ENCODE results near the gene FAM241B.
A peak's percentile ranks its signal among the peaks of the same experiment; 100 is the strongest.

The FAM241B gene

DNA sequence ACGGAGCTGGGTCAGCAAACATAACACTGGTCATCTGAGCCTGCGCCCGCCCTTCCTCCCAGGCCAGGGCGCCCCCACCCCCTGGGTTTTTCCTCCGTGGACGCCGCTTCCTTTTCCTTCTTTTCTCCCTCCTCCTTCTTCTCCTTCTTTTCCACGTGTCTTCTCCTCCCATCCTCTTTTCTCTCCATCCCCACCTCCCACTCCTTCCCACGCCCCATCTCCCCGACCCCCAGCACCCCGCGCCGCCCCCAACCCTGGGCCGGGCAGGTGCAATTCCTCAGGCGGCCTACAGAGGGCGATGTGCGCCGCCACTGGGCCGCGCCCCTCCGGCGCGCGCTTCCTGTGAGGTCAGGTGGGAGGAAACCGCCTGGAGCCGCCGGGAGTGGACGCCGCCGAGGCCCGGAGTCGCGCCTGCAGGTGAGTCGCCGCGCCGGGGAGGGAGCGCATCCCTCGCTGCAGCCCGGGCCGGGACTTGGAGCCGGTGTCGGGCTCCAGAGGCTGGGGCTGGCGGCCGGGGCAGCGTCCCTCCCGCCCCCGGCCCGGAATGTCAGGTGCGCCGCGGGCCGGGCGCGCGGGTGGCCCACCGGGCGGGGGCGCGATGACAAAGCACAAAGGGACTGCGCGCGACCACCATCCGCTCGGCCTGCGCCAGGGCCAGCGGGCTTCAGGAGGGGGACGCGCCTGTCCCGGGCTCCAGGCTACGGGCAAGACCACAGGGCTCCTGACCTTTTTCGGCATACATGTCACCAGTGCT lies at the start of gene FAM241B:
TSS of gene FAM241B (plus strand) at position 351 of the 754 bp plus-strand sequence. CDS start 1,497 bp downstream, outside the sequence.
- peak within 1 kb of the TSS; percentile 41; the same call in 1 of the 2 replicates for H3K4me3 ChIP-seq (ENCODE audit: low read length)

DNA sequence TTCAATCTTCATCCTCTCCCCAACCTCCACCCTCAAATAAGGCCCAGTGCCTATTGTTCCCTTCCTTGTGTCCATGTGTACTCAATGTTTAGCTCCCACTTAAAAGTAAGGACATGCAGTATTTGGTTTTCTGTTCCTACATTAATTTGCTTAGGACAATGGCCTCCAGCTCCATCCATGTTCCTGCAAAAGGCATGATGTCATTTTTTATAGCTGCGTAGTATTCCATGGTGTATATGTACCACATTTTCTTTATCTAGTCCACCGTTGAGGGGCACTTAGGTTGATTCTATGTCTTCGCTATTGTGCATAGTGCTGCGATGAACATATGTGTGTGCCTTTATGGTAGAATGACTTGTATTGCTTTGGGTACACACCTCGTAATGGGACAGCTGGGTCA lies 49.6 kb upstream of the FAM241B start:
- no peak for TF ChIP-seq ZNF274 (IDR thresholded peaks at IDR 0.05; ENCODE audit: low read depth, low read length)
- H3K4me3 ChIP-seq (ENCODE audit: low read length) = no peak overlapping the region

More for the DNA sequence above, at the start of gene FAM241B:
- TF ChIP-seq ZNF274 (IDR thresholded peaks at IDR 0.05; ENCODE audit: low read depth, low read length) = no peak

GRCh38 chr10:69583106-69583505 lies 46.9 kb upstream of the FAM241B start:
- TF ChIP-seq ZNF274 (IDR thresholded peaks at IDR 0.05; ENCODE audit: low read depth, low read length) = no peak
- no peak overlapping the region for H3K4me3 ChIP-seq (ENCODE audit: low read length)

- TF ChIP-seq ZNF274 (IDR thresholded peaks at IDR 0.05; ENCODE audit: low read depth, low read length) = no peak
Observed at GRCh38 chr10:69584624-69585023, 45.4 kb upstream of the FAM241B start.

GRCh38 chr10:69588358-69588757 lies 41.7 kb upstream of the FAM241B start:
- no peak for TF ChIP-seq ZNF274 (IDR thresholded peaks at IDR 0.05; ENCODE audit: low read depth, low read length)
- no peak overlapping the region for H3K4me3 ChIP-seq (ENCODE audit: low read length)

More at GRCh38 chr10:69584624-69585023, 45.4 kb upstream of the FAM241B start:
- H3K4me3 ChIP-seq (ENCODE audit: low read length) = no peak overlapping the region

DNA sequence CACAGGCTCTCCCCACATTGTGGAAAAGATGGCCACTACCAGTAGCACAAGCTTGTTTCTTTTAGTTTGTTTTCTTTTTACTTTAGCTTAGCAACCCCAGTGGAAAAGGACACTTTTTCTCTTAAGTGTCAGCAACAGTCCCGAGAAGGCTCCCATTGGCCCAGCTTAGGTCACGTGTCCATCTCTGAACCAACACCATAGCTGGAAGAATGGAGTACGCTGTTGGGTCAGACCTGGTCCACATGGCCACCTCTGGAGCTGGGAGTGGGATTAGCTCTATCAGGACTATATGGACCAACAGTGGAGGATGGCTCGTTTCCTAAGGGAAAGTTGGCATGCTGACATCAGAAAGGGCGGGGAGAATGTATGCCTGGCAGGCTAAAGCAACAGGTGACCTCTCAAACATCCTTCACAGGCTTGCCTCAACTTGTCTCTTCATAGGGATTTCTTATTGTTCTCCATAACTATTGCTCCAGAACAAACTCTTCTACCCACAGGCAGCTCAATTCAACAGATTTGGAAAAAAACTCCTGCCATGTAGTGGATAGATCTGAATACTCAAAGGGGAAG lies 29.2 kb upstream of the FAM241B start:
- H3K4me3 ChIP-seq (ENCODE audit: low read length) = no peak overlapping the region
- no peak for TF ChIP-seq ZNF274 (IDR thresholded peaks at IDR 0.05; ENCODE audit: low read depth, low read length)

DNA sequence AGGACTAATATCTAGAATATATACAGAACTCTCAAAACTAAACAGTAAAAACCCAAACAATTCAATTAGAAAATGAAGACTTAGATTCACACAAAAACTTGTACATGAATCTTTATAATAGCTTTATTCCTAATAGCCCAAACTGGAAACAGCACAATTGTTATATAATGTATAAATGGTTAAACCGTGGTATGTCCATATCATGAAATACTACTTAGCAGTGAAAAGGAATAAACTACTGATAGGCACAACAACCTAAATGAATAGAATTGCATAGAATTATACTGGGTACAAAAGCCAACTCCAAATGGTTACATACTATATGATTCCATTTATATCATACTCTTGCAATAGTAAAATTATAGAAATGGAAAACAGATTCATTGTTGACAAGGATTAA lies 21.0 kb upstream of the FAM241B start:
- no peak for TF ChIP-seq ZNF274 (IDR thresholded peaks at IDR 0.05; ENCODE audit: low read depth, low read length)
- H3K4me3 ChIP-seq (ENCODE audit: low read length) = no peak overlapping the region

DNA sequence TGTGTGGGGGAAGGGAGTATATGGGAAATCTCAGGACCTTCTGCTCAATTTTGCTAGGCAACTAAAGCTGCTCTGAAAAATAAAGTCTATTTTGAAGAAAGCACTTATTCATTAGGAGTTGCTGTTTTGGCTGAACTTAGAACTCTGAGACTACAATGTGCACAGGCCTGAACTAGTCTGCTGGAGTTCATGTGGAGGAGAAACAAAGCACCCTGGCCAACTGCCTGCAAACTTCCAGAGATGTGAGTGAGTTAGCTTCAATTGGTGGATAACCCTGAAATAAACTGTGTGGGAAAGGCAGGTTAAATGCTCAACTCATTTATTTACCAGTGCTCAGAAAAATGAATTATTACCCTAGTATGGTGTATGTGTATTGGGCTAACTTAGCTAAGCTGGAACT lies 17.3 kb upstream of the FAM241B start:
- no peak for TF ChIP-seq ZNF274 (IDR thresholded peaks at IDR 0.05; ENCODE audit: low read depth, low read length)
- no peak overlapping the region for H3K4me3 ChIP-seq (ENCODE audit: low read length)

DNA sequence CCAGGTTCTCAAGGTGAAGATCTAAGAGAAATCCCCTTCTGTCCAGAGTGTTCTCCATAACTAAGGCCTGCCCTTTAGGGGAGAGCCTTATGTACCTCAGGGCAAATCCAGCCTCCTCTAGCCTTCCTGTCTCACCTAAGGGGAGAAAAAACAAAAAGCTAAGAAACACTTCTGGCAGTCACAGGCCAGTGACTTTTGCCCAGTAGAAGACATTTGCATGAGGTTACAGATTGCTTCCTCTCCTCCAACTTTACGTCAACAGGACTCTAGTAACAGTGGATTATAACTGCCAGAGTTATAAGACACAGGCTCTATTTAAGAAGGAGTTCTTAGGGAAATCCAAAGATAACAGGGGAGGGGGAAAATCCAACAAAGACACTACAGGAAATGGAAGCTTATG lies 15.9 kb upstream of the FAM241B start:
- no peak overlapping the region for H3K4me3 ChIP-seq (ENCODE audit: low read length)
- TF ChIP-seq ZNF274 (IDR thresholded peaks at IDR 0.05; ENCODE audit: low read depth, low read length) = no peak

DNA sequence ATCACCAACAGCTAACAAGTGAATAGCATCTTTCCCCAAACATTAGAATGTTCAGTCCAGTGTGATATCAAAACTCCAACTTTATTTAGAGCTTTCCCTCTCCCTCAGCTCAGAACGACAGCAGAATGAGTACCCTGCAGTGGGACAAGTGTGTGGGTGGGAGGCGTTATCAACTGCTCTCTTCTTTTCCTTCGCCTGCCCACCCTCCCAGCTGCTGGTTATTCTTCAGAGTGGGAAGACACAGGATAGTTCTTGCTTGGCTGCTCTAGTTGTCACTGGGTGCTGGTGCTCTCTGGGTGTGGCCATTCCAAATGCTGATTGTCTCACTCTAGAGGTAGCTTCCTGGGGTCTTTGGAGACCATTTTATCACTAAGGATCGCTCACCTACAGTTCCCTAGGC lies 13.7 kb upstream of the FAM241B start:
- no peak overlapping the region for H3K4me3 ChIP-seq (ENCODE audit: low read length)
- no peak for TF ChIP-seq ZNF274 (IDR thresholded peaks at IDR 0.05; ENCODE audit: low read depth, low read length)

DNA sequence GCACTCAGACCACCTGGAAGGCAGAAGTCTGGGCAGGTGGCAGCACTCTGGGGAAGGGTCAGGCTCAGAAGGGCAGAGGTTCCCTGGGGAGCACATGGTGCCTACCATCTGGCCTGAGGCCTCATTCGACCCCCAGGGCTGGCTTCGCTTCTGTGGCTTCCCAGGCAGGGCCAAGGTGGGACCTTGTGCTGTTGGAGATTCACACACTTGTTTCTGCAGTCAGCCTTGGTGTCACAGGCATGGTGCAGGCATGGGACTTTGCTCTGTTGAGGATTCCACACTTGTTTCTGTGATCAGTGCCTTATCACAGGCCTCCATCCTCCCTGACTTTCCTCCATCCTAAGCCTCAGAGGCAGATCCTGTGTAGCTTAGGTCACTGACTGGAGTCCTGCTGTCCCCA lies 11.3 kb upstream of the FAM241B start:
- H3K4me3 ChIP-seq (ENCODE audit: low read length) = no peak overlapping the region
- no peak for TF ChIP-seq ZNF274 (IDR thresholded peaks at IDR 0.05; ENCODE audit: low read depth, low read length)

DNA sequence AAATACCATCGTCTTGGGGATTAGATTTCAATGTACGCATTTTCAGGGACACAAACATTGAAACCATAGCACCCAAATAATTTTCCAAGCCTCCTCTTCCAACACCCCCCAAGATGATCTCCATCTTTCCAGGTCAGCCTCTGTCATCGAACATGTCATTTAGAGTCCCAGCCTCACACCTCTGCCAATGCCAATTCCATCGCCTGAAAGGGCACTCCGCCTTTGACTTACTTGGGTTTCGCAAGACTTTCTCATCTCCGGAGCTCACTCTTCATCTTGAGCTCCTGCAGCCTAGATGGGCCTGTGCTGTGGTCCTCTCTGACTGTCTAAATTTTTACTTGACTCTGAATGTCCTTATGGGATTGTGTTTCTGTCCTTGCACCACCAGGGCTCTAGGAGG lies 10.4 kb upstream of the FAM241B start:
- no peak for TF ChIP-seq ZNF274 (IDR thresholded peaks at IDR 0.05; ENCODE audit: low read depth, low read length)

GRCh38 chr10:69620625-69621024 lies 9.4 kb upstream of the FAM241B start:
- H3K4me3 ChIP-seq (ENCODE audit: low read length) = no peak overlapping the region
- TF ChIP-seq ZNF274 (IDR thresholded peaks at IDR 0.05; ENCODE audit: low read depth, low read length) = no peak

More for the DNA sequence above, 10.4 kb upstream of the FAM241B start:
- H3K4me3 ChIP-seq (ENCODE audit: low read length) = no peak overlapping the region

DNA sequence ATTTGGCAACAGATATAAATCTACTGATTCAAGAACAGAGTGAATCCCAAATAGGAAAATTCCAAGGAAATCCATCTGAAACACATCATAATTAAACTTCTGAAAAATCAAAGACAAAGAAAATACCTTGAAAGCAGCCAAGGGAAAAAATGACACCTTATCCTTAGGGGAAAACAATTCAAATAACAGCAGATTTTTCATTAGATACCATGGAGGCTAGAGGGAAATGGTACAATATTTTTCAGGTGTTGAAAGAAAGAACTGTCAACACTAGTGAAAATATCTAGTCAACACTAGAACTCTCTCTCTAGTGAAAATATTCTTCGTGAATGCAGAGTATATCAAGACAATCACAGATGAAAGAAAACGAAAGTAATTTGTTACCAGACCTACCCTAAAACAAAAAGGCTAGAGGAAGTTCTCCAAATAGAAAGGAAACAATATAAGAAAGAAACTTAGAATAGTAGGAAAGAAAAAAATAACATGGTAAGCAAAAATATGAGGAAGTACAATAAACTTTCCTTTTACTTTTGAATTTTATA lies 5.7 kb upstream of the FAM241B start:
- no peak overlapping the region for H3K4me3 ChIP-seq (ENCODE audit: low read length)
- TF ChIP-seq ZNF274 (IDR thresholded peaks at IDR 0.05; ENCODE audit: low read depth, low read length) = no peak

GRCh38 chr10:69626826-69627225 lies 3.2 kb upstream of the FAM241B start:
- TF ChIP-seq ZNF274 (IDR thresholded peaks at IDR 0.05; ENCODE audit: low read depth, low read length) = no peak
- H3K4me3 ChIP-seq (ENCODE audit: low read length) = no peak overlapping the region
